GM12872 (cell line): ENCODE results near the gene HHATL.
A peak's percentile ranks its signal among the peaks of the same experiment; 100 is the strongest.

Source experiments
- TF ChIP-seq, protein P1 (sequence below): IDR thresholded peaks from 3 replicates; pipeline ENCODE4 v1.5.1; 2011; ENCODE audit warnings: low read depth, mild to moderate bottlenecking, low read length, moderate library complexity; ENCODE audit not compliant: insufficient read depth

Gene HHATL

DNA sequence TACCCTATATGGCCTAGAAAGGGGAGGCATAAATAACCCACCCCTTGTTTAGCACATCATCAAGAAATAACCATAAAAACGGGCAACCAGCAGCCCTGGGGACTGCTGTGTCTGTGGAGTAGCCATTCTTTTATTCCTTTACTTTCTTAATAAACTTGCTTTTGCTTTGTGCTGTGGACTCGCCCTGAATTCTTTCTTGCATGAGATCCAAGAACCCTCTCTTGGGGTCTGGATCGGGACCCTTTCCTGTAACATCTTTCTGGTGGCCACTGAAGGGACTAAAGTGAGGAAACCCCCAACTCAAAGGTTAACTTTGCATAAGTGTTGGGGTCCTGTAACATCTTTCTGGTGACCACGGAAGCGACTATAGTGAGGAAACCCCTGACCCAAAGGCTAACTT is 15.7 kb upstream of the HHATL start:
- TF ChIP-seq, protein P1, sequence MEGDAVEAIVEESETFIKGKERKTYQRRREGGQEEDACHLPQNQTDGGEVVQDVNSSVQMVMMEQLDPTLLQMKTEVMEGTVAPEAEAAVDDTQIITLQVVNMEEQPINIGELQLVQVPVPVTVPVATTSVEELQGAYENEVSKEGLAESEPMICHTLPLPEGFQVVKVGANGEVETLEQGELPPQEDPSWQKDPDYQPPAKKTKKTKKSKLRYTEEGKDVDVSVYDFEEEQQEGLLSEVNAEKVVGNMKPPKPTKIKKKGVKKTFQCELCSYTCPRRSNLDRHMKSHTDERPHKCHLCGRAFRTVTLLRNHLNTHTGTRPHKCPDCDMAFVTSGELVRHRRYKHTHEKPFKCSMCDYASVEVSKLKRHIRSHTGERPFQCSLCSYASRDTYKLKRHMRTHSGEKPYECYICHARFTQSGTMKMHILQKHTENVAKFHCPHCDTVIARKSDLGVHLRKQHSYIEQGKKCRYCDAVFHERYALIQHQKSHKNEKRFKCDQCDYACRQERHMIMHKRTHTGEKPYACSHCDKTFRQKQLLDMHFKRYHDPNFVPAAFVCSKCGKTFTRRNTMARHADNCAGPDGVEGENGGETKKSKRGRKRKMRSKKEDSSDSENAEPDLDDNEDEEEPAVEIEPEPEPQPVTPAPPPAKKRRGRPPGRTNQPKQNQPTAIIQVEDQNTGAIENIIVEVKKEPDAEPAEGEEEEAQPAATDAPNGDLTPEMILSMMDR = no peak

- TF ChIP-seq, protein P1 = no peak
Measured at GRCh38 chr3:42717306-42717705, 14.7 kb upstream of the HHATL start.

GRCh38 chr3:42714171-42714852 is 11.7 kb upstream of the HHATL start:
- TF ChIP-seq, protein P1 = no peak

- TF ChIP-seq, protein P1 = no peak
Measured at GRCh38 chr3:42713747-42714146, 11.1 kb upstream of the HHATL start.

DNA sequence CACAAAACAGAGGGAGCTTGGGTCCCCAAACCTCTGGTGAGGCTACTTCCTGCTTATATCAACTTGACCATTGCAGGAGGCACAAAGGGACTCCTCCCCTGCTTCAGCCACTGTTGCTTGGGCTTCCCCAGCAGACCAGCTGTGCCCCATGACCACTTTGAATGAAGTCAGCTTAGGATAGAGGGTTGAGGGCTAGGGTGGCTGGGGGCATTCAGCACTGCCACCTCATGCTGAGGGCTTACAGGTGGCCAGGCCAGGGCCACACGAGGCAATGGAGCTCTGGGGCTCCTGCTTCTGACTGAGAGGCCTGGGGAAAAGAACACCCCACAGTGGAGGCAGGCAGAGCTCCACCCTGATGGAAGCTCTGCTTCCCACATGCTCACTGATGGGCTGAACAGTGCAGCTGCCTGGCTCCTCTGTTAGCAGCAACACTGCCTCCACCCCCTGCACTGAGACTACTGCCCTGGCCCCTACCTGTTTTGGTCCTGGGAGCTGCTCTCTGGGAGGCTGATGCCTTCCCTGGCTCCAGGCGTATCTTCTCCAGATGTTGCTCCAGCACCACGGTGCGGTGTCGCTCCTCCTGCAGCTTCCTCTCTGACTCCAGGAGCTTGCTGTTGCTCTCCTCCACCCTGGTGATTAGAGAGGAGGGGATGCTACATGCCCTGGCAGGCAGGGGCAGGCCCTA is 10.2 kb upstream of the HHATL start:
- TF ChIP-seq, protein P1 = no peak

- TF ChIP-seq, protein P1 = no peak
Measured at GRCh38 chr3:42712344-42712648, 9.7 kb upstream of the HHATL start.

- TF ChIP-seq, protein P1 = 0 out of 3 replicates have a peak, but pooled peaks have one; percentile 10
Measured at GRCh38 chr3:42711491-42712343, 9.1 kb upstream of the HHATL start.
